Measurements from ENCODE around the gene CPLX4.

The CPLX4 gene

DNA sequence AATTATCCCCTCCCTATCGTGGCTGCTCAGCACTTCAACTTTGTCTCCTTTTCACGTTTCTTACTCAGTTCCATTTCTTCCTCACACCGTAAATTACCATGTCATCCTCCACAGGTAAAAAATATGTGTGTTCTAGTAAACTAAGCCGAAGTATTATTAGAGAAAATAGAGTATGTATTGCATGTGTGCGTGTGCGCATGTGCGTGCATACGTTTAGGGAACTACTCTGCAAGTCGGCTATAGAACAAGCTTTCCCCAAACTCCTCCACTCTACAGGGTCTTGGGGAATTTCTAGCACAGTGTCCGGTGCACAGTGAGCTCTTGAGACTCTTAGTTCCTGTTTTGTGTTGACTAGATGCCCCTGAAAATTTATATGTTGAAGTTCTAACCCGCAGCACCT lies 36.1 kb downstream of the CPLX4 start:
- Mint-ChIP-seq H3K27ac (no peak overlapping the region), H3K4me1 (no peaks in the 10 kb centered on the region), H3K4me3 (no peak overlapping the region), H3K9me3 (no peaks in the 10 kb centered on the region), H3K36me3 (no peaks in the 10 kb centered on the region)
- DNase-seq (ENCODE audit: low spot score in 2 of 2) (no peak), ATAC-seq (no peak)

DNA sequence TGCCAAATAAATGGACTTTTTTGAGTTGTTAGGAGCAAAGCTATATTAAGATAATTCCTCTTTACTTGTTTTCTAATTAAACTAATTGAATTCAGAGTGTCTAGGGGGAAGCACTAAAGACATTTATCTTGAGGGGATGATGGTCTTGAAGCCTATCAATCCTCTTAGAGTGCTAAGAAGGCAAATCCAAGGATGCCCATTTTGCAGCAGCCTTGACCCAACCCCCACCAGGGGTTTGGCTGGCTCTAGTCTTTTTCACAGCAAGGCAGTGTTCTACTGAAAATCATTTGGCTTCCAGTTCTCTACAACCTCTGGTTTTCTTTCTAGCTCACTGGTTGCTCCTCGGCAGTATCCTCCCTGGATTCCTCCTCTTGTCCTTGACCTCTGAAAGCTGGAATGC lies 38.7 kb downstream of the CPLX4 start:
- no peaks in the 10 kb centered on the region for H3K9me3 Mint-ChIP-seq
- no peak overlapping the region for H3K27ac Mint-ChIP-seq
- no peak overlapping the region for H3K4me3 Mint-ChIP-seq
- no peaks in the 10 kb centered on the region for H3K36me3 Mint-ChIP-seq
- DNase-seq (ENCODE audit: low spot score in 2 of 2) (no peak), ATAC-seq (no peak)
- peaks cover 1% of the 10 kb centered on the region for H3K4me1 Mint-ChIP-seq

DNA sequence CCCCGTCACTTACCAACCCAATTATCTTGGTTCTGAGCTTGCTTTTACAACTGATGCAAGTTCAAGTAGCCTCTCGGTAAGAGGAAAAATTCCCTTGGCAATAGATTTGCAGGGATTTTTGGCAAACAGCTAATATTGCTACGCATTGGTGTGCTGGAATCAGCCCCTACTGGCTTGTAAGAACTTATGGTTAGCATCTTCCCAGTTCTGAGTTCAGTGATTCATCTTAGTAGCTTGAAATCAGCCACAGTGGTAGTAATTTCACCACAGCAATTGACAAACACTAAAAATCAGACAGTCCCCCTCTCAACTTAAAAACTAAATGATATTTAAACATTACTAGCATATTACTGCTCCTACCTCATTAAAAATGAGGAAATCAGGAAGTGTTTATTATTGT lies 39.3 kb downstream of the CPLX4 start:
- DNase-seq (ENCODE audit: low spot score in 2 of 2) (no peak), ATAC-seq (peak; percentile 70)
- no peaks in the 10 kb centered on the region for H3K36me3 Mint-ChIP-seq
- H3K9me3 Mint-ChIP-seq = no peaks in the 10 kb centered on the region
- H3K4me1 Mint-ChIP-seq = peaks cover 7% of the 10 kb centered on the region
- no peak overlapping the region for H3K4me3 Mint-ChIP-seq
- no peak overlapping the region for H3K27ac Mint-ChIP-seq

DNA sequence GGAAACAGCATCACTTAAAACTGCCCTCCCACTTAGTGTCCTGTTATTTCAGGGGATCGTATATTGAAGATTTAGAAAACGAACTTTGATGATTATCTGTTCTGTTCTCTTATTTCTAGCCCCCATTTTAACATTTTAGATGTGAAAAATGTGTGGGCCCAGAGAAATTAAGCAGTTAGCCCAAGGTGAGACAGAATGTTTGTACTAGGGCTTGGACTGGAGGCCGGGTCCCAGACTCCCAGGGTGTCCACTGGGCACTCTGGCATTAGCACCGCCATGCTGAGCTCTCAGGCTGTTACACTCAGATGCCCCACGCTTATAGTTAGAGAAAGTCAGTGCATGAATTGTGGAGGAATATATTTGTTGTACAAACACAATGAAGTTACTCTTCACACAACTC lies 39.7 kb downstream of the CPLX4 start:
- Mint-ChIP-seq H3K36me3 (no peaks in the 10 kb centered on the region), H3K27ac (no peak overlapping the region), H3K4me3 (no peak overlapping the region), H3K9me3 (no peaks in the 10 kb centered on the region), H3K4me1 (peaks cover 11% of the 10 kb centered on the region)
- ATAC-seq = no peak
- no peak for DNase-seq (ENCODE audit: low spot score in 2 of 2)

DNA sequence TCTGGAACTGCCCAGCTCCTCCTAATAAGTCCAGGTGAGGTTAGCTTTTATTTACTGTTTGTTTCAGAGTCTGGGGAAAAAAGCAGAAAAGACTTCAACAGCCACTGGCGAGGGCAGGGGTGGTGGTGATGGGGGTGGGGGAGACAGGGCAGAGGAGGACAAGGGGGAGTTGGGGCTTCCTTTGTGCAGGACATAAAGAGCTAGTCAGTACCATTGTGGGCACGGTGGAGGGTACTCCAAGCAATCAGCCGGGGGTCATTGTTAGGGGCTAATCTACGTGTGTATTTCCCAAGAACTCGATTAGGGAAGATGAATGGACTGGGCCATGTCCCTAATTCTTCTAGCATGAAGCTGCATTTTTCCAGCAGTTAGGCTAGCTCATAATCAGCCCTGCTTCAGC lies 42.4 kb downstream of the CPLX4 start:
- no peaks in the 10 kb centered on the region for H3K36me3 Mint-ChIP-seq
- ATAC-seq (no peak), DNase-seq (ENCODE audit: low spot score in 2 of 2) (no peak)
- H3K9me3 Mint-ChIP-seq = no peaks in the 10 kb centered on the region
- H3K27ac Mint-ChIP-seq = no peak overlapping the region
- no peak overlapping the region for H3K4me3 Mint-ChIP-seq
- H3K4me1 Mint-ChIP-seq = peaks cover 16% of the 10 kb centered on the region

DNA sequence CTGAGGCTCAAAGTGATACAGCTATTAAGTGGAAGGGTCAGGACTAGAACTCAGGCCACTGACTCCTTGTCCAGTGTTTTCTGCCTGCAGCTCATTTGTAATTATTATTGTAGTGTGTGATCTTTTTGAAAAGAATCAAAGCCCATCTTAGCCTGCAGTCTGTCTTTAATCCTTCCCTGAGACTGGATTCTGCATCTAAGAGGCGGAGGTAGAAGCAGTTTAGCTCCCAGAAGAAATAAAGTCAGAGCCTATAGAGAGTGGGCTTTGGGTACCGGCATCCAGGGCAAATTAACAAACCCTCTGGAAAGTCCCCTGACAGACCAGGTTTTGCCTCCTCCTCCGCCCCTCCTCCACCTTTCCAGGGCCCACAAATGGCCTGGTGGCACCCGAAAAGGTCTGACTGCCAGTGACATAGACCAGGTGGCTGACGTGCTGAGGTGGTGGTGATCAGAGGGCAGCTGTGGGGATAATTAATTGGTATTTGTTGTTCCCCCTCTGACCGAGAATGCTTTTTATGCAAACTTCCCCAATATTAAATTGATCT lies 43.0 kb downstream of the CPLX4 start:
- DNase-seq (ENCODE audit: low spot score in 2 of 2) = no peak
- H3K36me3 Mint-ChIP-seq = no peaks in the 10 kb centered on the region
- no peak for ATAC-seq
- H3K4me3 Mint-ChIP-seq = no peak overlapping the region
- peaks cover 16% of the 10 kb centered on the region for H3K4me1 Mint-ChIP-seq
- H3K9me3 Mint-ChIP-seq = no peaks in the 10 kb centered on the region
- H3K27ac Mint-ChIP-seq = no peak overlapping the region

DNA sequence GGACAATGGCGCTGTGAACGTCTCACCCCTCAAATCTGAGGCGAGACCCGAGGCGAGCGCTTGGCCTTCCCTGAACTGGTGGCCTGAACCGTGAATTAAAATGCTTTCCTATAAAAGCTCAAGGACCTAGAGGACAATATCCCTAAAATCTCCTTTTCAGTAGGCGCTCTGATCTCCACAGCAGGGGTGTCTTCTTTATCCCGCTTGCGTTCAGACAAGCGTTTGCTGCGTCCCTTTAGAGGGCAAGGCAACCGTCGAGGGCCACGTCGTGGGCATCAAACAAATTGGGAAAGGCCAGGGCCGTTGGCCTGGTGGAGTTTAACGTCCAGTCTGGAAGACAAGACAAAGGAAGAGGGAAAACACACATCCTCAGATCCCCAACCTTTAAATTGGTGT lies 43.9 kb downstream of the CPLX4 start:
- Mint-ChIP-seq H3K36me3 (no peaks in the 10 kb centered on the region), H3K9me3 (no peaks in the 10 kb centered on the region), H3K27ac (no peak overlapping the region), H3K4me1 (peaks cover 20% of the 10 kb centered on the region), H3K4me3 (no peak overlapping the region)
- no peak for ATAC-seq
- no peak for DNase-seq (ENCODE audit: low spot score in 2 of 2)

DNA sequence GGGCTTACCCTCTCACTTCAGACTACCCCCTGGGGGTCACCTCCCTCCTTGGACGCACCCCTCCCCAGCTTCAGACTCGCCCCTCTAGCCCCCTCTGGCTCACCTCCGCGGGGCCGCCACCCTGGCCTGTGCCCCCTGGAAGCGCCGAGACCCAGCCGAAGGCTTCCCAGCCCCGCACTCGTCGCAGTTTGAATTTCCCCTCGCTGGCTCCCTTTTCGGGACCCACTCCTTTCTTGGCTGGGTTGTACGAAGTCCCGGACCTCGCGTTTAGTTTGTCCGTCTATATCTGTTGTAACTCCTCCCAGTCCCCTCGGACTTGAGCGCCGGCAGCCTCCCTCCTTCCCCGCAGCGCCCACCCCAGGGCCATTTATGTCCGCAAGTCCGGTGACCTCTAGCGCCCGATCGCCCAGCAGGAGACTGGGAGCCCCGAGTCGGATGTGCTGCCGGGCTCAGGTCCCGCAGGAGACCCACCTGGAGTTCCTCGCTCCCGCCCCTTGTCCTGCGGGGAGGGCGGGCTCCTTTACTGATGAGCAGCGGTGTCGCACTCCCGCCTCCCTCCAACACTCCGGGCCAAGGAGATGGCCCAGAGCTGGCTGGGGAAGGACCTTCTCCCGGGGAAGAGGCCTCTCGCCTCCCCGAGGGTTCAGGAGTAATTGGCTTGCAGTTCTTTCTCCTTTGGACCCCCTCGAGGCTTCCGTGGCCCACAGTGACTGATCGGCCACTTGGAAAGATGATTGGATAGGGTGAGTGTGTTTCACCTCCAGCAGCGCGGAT lies 44.5 kb downstream of the CPLX4 start:
- DNase-seq (ENCODE audit: low spot score in 2 of 2) (no peak), ATAC-seq (no peak)
- H3K4me1 Mint-ChIP-seq = peaks cover 22% of the 10 kb centered on the region
- H3K4me3 Mint-ChIP-seq = peak overlapping the region; percentile 30
- H3K36me3 Mint-ChIP-seq = no peaks in the 10 kb centered on the region
- no peak overlapping the region for H3K27ac Mint-ChIP-seq
- H3K9me3 Mint-ChIP-seq = no peaks in the 10 kb centered on the region

DNA sequence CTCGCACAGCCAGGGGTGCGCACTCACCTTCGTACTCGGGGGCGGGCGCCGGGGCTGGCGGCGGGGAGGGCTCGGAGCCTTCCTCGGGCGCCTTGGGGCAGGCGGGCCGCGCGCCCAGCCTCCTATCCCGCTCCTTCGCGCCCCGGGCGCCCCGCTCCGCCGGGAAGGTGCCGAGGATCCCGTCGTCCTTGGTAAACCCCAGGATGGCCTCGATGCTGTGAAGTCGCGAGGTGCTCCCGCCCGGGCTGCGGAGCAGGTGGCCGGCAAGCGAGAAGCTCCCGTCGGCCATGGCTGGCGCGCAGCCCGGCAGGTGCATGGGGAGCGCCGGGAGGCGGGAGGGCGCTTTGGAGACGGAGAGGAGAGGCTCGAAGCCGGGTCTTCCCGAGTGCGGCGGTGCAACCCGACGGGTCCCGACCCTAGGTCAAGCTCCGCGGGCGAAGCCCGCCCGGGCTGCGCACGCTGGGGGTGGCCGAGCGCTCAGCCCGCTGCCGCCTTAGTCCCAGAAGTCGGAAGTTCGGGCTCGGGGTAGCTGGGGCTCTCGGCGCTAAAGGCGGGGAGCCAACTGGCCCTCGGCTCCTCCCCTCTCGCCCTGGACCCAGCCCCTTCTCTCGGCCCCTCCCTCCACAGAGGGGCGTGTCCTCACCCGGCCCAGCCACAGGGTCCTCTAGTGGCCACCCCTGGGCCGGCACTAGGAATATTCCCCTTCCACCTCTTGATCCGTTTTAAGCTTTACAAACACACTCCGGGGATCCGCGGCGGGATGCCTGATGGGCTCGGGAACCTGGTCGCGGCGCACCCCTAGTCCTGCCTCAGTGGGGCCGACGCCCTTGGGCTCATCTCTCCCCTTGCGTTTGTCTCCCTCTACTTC lies 45.3 kb downstream of the CPLX4 start, which contains the start of gene RAX:
RAX (minus strand) TSS at position 564 of the 868 bp plus-strand sequence; CDS start at position 316, 248 bp downstream.
- no peak for ATAC-seq
- H3K4me1 Mint-ChIP-seq = peaks cover 31% of the 10 kb centered on the region
- no peaks in the 10 kb centered on the region for H3K9me3 Mint-ChIP-seq
- H3K4me3 Mint-ChIP-seq = peak within 1 kb of the TSS; percentile 30
- no peaks in the 10 kb centered on the region for H3K36me3 Mint-ChIP-seq
- H3K27ac Mint-ChIP-seq = no peak within 1 kb of the TSS
- DNase-seq (ENCODE audit: low spot score in 2 of 2) = peak in 1 of 2 donors; percentile 56

DNA sequence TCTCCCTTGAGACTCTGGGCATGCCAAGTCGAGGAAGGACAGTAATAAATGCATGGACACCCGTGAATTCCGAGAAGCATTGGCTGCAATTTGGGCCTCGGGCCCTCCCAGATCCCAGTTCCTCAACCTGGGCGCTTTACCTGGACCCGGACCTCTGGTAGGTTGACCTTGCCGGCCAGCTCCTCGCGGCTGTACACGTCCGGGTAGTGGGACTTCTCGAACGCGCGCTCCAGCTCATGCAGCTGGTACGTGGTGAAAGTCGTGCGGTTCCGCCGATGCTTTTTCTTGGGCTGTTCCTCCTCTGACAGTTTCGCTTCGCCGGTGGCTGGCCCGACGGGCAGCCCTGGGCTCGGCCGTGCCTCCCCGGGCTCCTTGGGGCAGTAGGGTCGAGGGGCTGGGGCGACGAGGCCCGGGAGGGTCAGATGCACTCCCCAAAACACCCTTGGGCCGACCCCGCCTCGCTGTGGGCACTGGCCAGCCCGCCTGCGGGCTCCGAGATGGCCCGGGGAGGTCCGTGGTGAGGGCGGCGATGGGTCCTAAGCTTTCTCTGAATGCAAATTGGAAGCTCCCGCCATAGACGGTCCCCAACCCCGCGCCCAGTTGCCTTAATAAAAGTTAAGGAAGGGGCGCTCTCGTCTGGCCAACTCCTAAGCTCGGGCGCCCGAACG lies 46.1 kb downstream of the CPLX4 start:
- Mint-ChIP-seq H3K4me1 (peaks cover 32% of the 10 kb centered on the region), H3K4me3 (no peak overlapping the region), H3K36me3 (no peaks in the 10 kb centered on the region), H3K27ac (no peak overlapping the region), H3K9me3 (no peaks in the 10 kb centered on the region)
- no peak for DNase-seq (ENCODE audit: low spot score in 2 of 2)
- no peak for ATAC-seq

DNA sequence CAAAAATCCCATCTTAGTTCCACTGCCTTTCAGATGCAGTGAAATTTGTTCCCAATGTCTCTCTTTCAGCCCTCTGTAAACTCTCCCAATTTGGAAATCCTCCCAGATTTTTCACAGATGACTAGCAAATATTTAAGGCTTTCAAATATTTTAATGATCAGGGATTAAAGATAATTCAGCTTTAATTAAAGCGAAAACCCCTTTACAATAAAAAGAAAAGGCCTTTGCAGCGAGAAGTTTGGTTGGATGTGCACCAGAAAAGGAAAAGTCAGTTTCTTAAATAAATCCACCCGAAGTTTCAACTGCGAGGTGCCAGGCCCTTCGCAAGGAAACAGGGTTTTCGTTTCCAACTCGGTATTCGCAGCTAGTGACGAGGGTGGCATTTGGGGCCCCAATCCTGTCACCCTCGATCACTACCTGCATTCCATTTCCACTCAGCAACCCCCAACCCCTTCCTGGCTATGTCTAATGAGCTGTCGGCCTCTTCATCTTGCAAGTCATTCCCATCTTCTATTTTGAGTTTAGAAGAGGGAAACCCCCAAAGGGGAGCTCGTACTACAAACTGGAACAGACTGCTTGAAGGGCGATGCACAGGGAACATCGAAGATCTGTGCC lies 46.7 kb downstream of the CPLX4 start:
- H3K9me3 Mint-ChIP-seq = no peaks in the 10 kb centered on the region
- H3K4me3 Mint-ChIP-seq = no peak overlapping the region
- DNase-seq (ENCODE audit: low spot score in 2 of 2) (no peak), ATAC-seq (no peak)
- no peaks in the 10 kb centered on the region for H3K36me3 Mint-ChIP-seq
- peaks cover 32% of the 10 kb centered on the region for H3K4me1 Mint-ChIP-seq
- no peak overlapping the region for H3K27ac Mint-ChIP-seq

DNA sequence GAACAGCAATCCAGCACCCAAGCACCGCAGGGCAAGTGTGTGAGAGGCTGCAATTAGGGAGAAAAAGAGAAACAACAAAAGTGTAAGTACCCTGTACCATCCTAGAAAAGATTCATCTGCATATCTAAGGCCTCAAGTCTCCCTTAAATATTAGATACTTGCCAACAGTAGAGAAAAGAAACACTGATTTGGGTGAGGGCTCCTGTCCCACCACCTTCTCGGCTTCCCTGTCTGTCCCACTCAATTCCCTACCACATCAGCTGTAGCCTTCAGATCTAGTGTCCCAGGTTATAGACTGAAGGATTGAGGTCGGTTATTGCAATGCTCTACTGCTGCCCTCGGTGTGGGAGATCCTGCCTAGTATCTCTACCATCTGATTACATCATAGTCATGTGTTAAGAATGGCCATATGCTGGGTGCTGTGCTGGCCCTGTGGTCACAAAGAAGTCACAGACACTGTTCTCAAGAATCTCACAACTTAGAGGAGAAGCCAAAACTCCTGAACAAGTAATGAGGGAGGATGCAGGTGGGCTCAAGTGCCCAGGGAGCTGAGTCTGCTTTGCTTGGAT lies 47.7 kb downstream of the CPLX4 start:
- H3K4me1 Mint-ChIP-seq = peaks cover 32% of the 10 kb centered on the region
- DNase-seq (ENCODE audit: low spot score in 2 of 2) (no peak), ATAC-seq (no peak)
- H3K36me3 Mint-ChIP-seq = no peaks in the 10 kb centered on the region
- H3K9me3 Mint-ChIP-seq = no peaks in the 10 kb centered on the region
- H3K4me3 Mint-ChIP-seq = no peak overlapping the region
- no peak overlapping the region for H3K27ac Mint-ChIP-seq

DNA sequence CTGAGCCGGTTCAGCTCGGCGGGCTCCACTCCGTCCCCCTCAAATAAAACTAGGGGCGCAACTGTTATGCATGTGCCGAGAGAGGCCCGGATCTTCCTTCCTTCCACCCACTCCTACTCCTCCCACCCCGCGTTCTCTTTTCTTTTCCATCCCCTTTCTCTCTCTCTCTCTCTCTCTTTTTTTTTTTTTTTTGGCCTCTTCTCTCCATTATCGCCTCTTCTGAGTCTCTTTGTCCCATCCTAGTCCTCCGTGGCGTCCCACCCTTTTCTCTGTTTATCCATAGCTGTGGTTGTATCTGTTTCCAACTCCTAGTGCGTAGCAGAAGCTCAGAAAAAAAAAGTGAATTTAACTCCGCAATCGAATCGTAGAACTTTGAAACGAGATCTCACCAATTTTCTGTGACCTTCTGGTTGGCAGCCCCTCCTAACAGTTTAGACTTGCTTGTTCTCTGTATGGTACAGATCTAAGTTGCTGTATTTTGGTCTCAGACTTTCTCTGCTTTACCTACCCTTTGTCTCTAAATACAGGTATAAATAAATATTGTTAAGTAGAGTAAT lies 48.8 kb downstream of the CPLX4 start:
- Mint-ChIP-seq H3K9me3 (no peaks in the 10 kb centered on the region), H3K4me3 (peak overlapping the region; percentile 54), H3K36me3 (no peaks in the 10 kb centered on the region), H3K27ac (no peak overlapping the region), H3K4me1 (peaks cover 30% of the 10 kb centered on the region)
- ATAC-seq = no peak
- DNase-seq (ENCODE audit: low spot score in 2 of 2) = no peak

DNA sequence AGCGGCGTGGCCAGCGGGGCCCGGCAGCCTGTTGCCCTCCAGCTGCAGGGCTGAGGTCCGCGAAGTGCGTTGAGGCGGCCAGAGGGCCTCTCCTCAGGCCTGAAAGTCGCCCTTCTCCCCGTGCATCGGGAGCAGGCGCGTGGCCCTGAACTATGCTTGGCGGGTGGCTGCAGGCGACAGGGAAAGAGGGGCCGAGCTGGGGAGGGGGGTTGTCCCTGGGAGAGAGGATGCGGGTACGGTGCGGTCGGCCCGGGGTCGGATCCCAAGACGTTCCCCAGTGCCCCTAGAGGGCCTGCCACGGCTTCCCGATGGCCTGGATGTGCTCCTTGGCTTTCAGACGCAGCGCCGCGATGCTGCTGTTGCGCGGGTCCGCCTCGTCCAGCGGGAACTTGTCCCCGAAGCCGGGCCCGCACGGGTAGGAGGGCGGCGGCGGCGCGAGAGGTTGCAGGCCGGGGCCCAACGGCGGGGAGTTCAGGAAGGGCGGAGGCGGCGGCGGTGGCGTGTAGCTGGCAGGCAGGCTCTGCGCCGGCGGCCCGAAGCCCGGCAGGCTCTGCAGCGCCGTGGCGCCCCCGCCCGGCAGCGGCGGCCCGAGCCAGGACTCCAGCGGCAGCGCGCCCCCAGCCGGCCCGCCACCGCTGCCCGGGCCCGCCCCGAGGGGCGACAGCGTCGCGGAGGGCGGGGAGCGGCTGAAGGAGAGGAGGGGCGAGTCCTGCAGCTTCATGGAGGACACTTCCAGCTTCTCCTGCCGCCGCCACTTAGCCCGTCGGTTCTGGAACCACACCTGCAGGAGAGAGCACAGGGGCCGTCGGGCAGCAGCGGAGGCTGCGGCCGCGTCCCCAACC lies 49.5 kb downstream of the CPLX4 start:
- H3K27ac Mint-ChIP-seq = no peak overlapping the region
- ATAC-seq = peak; percentile 78
- peak; percentile 33 to 63 for DNase-seq (ENCODE audit: low spot score in 2 of 2)
- H3K36me3 Mint-ChIP-seq = no peaks in the 10 kb centered on the region
- peak overlapping the region; percentile 54 for H3K4me3 Mint-ChIP-seq
- peaks cover 24% of the 10 kb centered on the region for H3K4me1 Mint-ChIP-seq
- no peaks in the 10 kb centered on the region for H3K9me3 Mint-ChIP-seq
